Measurements from ENCODE around the gene PGAP6.
"Not testable (repeated sequence)": the region's sequence is repeated elsewhere in the genome, so short reads cannot be mapped to it uniquely, and the experiment has no call there.

The PGAP6 gene, protein sequence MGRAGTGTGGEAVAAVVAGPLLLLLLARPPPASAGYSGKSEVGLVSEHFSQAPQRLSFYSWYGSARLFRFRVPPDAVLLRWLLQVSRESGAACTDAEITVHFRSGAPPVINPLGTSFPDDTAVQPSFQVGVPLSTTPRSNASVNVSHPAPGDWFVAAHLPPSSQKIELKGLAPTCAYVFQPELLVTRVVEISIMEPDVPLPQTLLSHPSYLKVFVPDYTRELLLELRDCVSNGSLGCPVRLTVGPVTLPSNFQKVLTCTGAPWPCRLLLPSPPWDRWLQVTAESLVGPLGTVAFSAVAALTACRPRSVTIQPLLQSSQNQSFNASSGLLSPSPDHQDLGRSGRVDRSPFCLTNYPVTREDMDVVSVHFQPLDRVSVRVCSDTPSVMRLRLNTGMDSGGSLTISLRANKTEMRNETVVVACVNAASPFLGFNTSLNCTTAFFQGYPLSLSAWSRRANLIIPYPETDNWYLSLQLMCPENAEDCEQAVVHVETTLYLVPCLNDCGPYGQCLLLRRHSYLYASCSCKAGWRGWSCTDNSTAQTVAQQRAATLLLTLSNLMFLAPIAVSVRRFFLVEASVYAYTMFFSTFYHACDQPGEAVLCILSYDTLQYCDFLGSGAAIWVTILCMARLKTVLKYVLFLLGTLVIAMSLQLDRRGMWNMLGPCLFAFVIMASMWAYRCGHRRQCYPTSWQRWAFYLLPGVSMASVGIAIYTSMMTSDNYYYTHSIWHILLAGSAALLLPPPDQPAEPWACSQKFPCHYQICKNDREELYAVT

DNA sequence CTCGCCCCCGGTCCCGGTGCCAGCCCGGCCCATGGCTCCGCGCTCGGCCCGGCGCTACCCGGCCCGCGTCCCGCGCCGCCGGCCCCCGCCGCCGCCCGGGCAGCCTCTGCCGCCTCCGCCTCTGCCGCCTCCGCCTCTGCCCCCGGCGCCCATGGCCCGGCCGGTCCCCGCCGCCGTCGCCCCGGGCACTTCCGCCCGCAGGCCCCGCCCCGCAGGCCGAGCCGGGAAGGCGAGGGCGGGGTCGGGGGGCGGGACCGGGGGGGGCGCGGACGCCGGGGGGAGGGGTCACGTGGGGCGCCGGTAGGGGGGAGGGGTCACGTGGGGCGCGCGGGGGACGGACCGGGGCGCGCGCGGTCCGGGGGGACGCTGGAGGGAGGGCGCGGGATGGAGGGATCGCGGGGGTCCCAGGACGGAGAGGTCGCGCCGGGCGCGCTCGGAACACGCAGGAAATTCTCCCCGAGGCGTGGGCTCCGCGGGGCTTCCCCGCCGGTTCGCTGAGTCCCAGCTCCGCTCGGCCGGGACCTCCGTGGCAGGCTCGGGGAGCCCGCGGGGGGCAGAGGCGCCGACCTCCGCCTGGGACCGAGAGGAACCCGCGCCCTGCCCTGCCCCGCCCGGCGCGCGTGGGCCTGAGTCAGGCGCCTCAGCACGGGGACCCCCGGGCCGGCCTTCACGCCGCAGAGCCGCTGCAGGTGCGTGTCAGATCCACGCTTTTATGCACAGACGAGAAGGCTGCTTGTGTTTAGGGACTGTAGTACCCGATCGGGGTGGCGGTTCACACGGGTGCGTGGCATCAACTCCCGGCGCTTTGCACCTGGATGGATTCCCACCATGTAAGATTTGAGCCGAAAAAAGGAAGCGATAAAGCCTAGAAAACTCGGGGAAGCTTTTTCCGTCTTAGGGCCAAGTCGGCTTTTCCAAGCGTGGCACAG, at the start of gene PGAP6:
TSS of gene PGAP6 (minus strand) at position 190 of the 929 bp plus-strand sequence. CDS start at position 33, 157 bp downstream.
- DNase-seq: peak; percentile 9

DNA sequence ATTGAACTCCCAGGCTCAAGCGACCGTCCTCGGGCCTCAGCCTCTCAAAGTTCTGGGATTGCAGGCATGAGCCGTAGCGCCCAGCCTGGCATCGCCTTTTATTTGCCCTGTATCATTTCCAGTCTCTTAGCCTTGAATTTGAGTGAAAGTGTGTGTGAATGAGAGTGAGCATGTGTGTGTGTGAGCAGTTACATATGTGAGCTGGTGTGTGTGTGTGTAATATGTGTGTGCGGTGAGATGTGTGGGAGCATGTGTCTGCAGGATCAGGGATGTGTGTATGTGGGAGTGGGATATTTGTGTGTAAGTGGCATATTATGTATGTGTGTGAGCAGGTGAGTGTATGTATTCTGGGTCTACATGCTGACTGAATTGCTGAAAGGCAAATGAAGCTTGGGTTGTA, 49.1 kb upstream of the PGAP6 start:
- no peak for DNase-seq

DNA sequence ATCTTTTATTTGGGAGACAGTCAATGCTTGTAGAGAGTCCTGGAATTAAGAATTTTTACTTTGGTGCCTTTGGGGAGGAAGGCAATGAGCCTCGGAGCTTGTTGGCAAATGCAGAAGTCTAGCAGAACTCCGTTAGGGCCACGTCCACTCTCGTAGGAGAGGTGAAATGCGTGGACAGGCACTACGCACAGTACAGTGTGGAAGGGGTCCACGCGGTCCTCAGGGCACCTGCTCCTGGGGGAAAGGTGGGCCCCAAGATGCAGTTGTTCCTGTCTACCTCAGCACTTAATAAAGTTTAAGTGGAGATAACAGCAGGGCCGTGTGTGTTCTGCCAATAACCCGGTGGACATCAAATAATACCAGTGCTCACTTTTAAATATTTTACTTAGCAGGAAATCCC, 45.5 kb upstream of the PGAP6 start:
- no peak for DNase-seq

DNA sequence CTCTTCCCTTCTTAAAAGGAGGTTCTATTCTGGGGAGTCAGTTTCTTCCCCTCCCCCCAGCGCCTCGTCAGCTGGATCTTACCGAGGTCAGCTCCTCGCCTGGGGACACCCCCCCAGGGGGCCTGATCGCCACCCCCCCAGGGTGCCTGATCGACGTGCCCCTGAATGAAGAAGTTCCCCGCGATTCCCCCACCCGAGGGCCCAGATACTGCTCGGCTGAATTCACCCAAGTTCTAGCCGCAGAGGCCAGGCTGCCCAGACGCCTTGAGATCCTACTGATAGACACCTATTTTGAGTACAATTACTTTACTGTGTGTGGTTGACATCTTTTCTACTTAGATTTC, 45.1 kb upstream of the PGAP6 start:
- no peak for DNase-seq

DNA sequence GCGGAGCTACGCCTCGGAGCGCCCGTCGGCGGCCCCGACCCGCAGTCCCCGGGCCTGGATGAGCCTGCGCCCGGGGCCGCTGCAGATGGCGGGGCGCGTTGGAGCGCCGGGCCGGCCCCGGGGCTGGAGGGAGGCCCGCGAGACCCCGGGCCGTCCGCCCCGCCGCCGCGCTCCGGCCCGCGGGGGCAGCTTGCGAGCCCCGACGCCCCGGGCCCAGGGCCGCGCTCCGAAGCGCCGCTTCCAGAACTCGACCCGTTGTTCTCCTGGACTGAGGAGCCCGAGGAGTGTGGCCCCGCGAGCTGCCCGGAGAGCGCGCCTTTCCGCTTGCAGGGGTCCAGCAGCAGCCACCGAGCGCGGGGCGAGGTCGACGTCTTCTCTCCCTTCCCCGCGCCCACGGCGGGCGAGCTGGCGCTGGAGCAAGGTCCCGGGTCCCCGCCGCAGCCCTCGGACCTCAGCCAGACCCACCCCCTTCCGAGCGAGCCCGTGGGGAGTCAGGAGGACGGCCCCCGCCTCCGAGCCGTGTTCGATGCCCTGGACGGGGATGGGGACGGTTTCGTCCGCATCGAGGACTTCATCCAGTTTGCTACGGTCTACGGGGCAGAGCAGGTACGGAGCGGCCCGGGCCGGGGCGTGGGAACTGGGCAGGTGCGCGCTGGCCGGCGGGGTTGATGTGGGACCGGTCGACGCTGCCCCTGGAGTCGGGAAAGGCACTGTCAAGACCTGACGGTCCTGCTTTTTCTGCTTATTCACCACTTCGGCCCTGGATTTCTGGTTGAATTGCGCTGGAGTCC, 44.5 kb upstream of the PGAP6 start:
- no peak for DNase-seq

DNA sequence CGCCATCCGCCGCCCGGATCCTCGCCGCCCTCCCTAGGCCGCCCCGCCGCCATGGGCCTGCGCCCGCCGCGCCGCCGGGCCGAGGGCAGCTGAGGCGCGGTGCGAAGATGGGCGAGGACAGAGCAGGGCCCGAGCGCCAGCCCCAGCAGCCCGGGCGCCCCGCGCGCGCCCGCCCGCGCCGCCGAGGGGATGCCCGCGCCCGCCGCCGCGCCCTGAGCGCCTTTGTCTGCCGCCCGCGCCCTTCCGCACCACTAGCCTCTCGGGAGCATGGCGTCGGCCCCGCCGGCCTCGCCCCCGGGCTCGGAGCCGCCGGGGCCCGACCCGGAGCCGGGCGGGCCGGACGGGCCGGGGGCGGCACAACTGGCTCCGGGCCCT, 43.9 kb upstream of the PGAP6 start:
- no peak for DNase-seq

DNA sequence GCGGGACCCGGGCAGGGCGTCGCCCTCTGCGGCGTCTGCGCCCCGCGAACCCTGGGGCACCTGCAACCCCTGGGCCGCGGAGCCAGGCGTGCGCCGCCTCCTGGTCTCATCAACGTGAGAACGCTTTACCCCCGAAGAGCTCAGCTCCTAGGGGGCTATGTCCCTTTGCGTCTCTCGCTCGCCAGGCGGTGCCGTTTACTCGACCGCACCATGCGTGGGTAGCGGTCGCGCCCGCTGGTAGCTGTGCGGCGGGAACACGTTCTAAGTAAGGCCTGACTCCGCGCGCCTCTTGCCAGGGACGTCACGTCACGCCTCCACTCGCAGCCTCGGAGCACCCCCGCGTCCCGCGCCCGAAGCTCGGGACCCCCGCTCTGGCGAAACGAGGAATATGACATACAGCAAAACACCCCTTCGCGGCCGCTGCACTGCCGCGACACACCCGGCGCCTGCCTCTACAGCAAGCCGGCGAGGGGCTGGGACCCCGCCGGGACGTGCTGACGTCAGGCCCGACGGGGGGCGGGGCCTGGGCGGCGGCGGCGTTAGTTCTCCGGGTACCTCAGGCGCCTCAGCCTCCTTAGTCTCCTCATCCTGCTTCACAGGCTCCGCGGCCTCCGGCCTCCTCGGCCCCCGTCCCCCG, 43.4 kb upstream of the PGAP6 start, which contains the start of gene RAB11FIP3:
TSS of gene RAB11FIP3 (plus strand) at position 568 of the 637 bp plus-strand sequence. CDS start 358 bp downstream, outside the sequence.
- DNase-seq: peak; percentile 48

DNA sequence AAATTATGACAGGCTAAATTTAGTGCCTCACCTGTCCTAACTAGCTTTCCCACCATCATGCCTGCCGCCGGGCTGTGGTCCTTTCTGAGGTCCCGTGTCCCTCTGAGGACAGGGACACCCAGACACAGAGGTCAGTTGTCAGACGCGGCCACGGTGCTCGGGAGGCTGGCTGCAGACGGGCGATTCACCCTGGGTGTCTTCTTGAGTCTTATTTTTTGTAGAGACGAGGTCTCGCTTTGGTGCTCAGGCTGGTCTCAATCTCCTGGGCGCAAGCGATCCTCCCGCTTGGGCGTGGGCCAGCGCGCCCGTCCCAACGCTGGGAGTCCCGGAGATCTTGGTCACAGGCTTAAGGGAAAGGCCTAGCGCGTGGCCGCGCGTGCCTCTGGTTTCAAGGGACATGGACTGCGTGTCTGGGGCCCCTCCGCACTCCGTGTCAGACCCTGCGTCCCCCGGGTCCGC, 42.9 kb upstream of the PGAP6 start:
- DNase-seq: no peak

DNA sequence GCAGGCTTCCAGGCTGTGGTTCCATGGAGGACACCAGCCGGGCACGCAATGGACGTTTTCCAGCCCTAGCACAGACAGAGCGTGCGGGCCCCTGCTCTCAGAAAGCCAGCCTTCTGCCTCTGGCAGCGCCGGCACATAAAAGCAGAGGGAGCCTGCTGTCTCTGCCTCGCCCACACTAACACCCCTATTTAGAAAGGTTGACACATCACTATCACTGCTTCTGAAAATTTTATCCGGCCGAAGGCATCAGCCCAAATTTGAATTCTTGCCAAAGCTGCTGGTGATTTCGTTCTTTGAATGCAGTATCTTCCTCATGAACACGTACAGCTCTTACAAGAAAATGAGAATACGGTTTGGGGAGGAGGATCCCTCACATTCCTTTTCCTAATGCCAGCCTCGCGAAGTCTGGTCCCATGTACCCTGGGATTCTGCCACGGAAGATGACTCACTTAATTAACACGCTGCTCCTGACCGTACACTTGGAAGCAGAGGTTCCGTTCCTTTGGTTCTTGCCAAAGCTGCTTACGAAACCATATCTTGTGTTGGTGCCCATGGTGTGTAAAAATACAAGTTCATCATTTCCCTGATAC, 42.4 kb upstream of the PGAP6 start:
- DNase-seq: peak; percentile 82

DNA sequence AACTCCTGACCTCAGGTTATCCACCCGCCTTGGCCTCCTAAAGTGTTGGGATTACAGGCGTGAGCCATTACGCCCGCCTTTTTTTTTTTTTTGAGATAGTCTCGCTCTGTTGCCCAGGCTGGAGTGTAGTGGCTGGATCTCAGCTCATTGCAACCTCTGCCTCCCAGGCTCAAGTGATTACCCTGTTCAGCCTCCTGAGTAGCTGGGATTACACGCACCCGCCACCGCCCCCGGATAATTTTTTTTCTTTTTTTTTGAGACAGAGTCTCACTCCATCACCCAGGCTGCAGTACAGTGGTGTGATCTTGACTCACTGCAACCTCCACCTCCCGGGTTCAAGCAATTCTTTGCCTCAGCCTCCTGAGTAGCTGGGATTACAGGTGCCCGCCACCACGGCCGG, 40.4 kb upstream of the PGAP6 start:
- DNase-seq: not testable (repeated sequence)

DNA sequence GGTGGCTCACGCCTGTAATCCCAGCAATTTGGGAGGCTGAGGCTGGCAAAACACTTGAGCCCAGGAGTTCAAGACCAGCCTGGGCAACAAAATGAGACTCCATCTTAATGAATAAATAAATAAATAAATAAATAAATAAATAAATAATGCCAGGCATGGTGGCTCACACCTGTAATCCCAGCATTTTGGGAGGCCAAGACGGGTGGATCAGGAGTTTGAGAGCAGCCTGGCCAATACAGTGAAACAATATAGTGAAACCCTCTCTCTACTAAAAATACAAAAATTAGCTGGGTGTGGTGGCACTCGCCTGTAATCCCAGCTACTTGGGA, 33.4 kb upstream of the PGAP6 start:
- not testable (repeated sequence) for DNase-seq

DNA sequence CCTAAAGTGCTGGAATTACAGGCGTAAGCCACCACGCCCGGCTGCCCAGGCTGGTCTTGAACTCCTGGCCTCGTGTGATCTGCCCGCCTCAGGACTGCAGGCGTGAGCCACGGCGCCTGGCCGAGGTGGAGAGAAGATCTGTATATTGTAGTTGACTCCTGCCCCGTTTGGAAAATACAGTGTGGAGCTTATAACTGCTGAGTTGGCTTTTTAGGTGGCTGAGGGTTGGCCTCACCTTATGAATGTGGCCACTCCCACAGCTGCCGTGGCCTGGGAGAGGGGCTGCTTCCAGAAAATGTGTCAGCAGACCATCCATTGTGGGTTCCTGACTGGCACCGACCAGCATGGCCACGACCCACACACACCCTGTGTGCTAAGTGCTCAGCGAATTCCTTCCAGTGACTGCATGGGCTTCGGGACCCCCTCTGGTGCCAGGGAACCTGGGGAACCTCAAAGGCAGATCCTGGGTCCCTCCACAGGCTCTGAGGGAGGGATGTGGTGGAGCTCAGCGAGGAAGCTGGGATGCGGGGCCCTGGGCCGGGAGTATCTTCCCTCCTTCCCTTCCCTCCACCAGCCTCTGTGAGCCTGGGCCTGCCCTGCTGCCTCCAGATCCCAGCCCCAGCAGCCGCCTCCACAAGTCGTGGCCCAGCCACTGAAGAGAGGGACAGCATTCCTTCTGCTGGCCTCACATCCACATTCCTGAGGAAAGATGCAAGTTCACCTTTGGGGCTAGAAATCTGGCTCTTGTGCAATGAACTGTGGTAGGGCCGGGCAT, 32.8 kb upstream of the PGAP6 start:
- DNase-seq: no peak

DNA sequence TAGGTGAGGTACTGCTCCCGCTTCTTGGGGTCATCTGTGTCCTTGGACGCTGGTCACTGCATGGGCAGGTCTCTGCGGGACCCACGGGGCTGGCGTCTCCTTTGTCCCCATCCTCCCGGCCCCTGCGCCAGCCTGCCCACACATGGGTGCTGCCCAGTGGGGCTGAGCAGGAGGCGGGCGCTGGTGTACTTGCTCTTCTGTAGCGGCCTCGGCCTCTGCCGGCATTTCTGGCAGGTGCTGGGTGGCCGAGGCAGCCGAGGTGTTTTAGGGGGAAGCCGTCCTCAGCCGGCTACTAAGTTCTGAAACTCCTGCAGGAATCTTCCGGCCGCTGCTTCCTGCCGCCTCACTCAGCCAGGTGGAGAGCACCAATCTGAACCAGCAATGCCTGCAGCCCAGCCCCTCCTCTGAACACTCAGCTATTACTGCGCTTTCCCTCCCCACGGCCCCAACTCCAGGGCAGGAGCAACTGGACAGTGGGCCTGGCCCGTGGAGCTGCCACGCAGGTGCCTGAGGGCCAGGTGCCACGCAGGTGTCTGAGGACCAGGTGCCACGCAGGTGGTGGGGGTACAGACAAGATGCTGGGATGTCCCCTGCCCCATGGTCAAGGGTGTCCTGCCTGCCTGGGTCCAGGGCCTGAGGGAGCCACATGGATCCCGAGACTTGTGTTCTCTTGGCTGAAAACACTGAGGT, 29.9 kb upstream of the PGAP6 start:
- no peak for DNase-seq

DNA sequence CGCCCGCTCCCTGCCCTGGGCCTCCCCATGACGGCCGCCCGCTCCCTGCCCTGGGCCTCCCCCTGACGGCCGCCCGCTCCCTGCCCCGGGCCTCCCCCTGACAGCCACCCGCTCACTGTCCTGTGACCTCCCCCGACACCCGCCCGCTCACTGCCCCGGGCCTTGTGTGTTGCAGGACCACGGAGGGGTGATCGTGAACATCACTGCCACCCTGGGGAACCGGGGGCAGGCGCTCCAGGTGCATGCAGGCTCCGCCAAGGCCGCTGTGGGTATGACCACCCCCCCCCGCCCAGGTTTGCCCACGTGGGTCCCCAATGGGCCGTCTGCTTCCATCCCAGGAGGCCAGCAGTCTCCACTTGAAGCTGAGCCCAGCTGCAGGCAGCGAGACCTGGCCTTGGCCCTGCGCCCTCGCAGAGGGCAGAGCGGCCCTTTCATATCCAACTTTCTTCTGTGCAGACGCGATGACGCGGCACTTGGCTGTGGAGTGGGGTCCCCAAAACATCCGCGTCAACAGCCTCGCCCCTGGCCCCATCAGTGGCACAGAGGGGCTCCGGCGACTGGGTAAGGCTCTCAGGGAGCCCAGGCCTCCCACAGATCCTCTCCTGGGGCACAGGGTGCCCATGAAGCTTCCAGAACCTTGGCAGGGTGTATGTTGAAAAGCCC, 28.9 kb upstream of the PGAP6 start:
- no peak for DNase-seq

DNA sequence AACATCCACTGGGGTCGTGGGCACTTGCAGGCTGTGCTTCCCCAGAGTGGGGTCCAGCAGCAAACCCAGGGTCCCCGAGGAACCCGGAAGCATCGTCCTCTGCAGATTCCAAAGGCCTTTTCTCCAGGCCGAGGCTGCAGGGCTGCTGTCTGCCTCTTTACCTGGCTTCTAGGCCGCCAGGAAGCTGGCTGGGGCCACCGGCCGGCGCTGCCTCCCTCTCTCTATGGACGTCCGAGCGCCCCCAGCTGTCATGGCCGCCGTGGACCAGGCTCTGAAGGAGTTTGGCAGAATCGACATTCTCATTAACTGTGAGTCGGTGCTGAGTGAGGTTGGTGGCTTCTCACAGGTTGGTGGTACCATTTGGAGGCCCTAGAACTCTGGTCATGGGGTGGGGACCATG, 25.5 kb upstream of the PGAP6 start:
- no peak for DNase-seq

DNA sequence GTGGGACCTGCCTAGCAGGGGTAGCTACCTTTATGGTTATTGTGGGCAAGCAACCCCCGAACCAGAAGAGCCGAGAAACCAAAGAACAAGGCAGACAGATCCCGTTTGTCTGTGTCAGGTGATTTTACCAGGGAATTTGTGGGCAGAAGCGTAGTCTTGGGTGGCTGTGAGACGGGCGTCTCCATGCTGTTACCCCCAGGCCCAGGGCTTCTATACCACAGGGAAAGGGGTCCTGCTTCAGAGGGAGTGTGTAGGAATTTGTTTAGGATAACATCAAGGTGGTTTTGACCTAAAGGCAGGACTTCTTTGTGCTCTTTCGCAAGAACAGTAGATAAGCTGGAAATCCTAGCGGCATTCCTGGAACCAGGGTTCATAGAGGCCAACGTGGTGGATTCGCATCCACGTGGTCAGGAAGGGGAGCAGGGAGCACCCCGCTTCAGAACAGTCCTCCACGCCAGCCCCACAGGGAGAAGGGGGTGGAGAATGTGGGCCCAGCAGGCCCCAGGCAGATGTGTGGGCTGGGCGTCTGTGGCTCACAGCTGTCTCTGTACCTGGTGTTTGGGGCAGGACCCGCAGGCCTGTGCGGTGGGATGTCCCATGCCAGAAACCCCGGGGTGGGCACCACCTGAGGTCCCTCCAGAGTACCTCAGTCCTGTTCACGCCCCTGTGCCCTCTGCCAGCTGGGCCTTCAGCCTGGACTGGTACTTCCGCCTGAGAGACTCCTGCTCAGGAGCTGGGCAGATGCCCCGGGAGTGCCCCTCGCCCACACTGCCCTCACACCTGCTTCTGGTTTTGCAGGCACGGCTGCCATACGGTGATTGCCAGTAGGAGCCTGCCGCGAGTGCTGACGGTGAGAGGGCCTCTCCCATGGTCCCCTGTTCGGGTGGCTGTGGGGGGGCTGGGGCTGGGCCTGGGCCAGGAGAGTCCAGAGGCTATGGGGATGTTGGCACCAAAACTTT, 24.0 kb upstream of the PGAP6 start:
- no peak for DNase-seq

DNA sequence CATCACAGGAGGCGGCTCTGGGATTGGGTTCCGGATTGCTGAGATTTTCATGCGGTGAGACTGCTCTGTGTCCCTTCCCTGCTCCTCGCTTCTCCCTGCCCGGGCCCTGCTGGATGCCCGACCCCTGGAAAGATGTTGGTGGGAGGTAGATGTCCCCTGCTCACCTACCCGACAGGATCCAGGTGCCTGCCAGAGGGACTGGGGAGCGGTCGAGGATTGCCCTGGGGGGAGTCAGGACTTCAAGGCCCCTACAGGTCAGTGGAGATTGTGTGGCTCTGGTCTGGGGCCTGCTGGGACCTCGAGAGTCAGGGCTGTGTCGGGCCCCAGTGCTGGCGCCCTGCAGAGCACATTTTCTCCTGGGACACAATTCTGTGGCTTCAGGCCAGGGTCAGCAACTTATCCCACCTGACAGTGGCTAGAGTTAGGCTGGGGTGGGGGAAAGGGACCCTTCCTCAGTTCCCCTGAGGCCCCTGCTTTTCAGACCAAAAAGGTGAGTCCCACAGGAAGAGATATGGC, 23.3 kb upstream of the PGAP6 start:
- no peak for DNase-seq

Measured in kidney glomerular epithelial cell (primary cell).